ENCODE results near the gene TTC34. TPM values are rescaled to one million over a fixed set of nuclear protein-coding genes. Genes with fewer than 3 reads are reported as not detected.

Gene TTC34
- polyA plus RNA-seq, 1 donor (not counting 4 experiments of a cell fraction or from before 2014, with no cell fraction given), result 0.04 TPM

GRCh38 chr1:2837823-2838222 is 36.3 kb upstream of the TTC34 start:
- dilution Hi-C loops (cut with MboI; ENCODE audit: extremely low pct_ligation_motif_present, low sequenced_read_pairs), result no loop called here
- peaks cover 17% of the 10 kb centered on the region for H3K9me3 ChIP-seq (ENCODE audit: control insufficient read depth, low read depth, low read length)
- TF ChIP-seq, protein P1, sequence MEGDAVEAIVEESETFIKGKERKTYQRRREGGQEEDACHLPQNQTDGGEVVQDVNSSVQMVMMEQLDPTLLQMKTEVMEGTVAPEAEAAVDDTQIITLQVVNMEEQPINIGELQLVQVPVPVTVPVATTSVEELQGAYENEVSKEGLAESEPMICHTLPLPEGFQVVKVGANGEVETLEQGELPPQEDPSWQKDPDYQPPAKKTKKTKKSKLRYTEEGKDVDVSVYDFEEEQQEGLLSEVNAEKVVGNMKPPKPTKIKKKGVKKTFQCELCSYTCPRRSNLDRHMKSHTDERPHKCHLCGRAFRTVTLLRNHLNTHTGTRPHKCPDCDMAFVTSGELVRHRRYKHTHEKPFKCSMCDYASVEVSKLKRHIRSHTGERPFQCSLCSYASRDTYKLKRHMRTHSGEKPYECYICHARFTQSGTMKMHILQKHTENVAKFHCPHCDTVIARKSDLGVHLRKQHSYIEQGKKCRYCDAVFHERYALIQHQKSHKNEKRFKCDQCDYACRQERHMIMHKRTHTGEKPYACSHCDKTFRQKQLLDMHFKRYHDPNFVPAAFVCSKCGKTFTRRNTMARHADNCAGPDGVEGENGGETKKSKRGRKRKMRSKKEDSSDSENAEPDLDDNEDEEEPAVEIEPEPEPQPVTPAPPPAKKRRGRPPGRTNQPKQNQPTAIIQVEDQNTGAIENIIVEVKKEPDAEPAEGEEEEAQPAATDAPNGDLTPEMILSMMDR (optimal IDR thresholded peaks at IDR 0.05 in 1 of 3, IDR thresholded peaks at IDR 0.05 in 1 of 3, conservative IDR thresholded peaks at IDR 0.05 in 1 of 3; ENCODE audit: extremely low read depth in 1 of 3, insufficient read depth in 2 of 3, low read length in 3 of 3), result no peak
- no peak for TF ChIP-seq EZH2 (IDR thresholded peaks at IDR 0.05; ENCODE audit: low read length)

DNA sequence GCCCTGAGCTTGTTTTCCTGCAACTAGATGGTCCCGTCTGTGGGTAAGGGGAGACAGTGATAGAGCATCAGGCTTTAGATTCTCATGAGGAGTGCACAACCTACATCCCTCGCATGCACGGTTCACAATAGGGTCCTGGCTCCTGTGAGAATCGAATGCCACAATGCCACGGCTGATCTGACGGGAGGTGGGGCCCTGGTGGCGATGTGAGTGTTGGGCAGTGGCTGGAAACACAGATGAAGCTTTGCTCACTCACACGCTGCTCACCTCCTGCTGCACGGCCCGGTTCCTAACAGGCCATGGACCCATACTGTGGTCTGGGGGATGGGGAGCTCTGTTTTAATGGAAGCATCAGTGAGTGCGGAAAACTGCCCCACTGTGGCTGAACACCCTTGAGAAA is 35.8 kb upstream of the TTC34 start:
- Histone ChIP-seq H3K4me2 (ENCODE audit: control insufficient read depth, extremely low read depth, insufficient read depth, low read depth, low read length) (no peak overlapping the region), H3K79me2 (ENCODE audit: control insufficient read depth, insufficient read depth, low read length) (no peaks in the 10 kb centered on the region), H3K27ac (ENCODE audit: control insufficient read depth, insufficient read depth, low read length) (no peak overlapping the region), H3K27me3 (ENCODE audit: control insufficient read depth, extremely low read depth, insufficient read depth, low read length) (no peaks in the 10 kb centered on the region), H3K4me3 (ENCODE audit: control insufficient read depth in 2 of 3, extremely low read depth in 1 of 3, insufficient read depth in 2 of 3, low read depth in 1 of 3, low read length in 3 of 3) (no peak overlapping the region), H3K36me3 (ENCODE audit: control insufficient read depth in 2 of 2, extremely low read depth in 1 of 2, insufficient read depth in 2 of 2, low read length in 2 of 2) (no peaks in the 10 kb centered on the region), H3K9ac (ENCODE audit: control insufficient read depth, extremely low read depth, insufficient read depth, low read length) (no peak overlapping the region), H3K9me1 (ENCODE audit: control insufficient read depth, extremely low read depth, insufficient read depth, low read length) (no peaks in the 10 kb centered on the region), H3K4me1 (ENCODE audit: control insufficient read depth, extremely low read depth, insufficient read depth, low read length) (no peaks in the 10 kb centered on the region), H4K20me1 (ENCODE audit: control insufficient read depth, extremely low read depth, insufficient read depth, low read length) (no peaks in the 10 kb centered on the region), H3K9me3 (ENCODE audit: control insufficient read depth, low read depth, low read length) (peaks cover 17% of the 10 kb centered on the region), H2AFZ (ENCODE audit: control insufficient read depth, low read length) (no peak overlapping the region)
- FAIRE-seq (no peak), DNase-seq (ENCODE audit: low read depth, low spot score) (no peak)
- dilution Hi-C loops (cut with MboI; ENCODE audit: extremely low pct_ligation_motif_present, low sequenced_read_pairs), result no loop called here
- no peak for TF ChIP-seq EZH2 (IDR thresholded peaks at IDR 0.05; ENCODE audit: low read length)
- TF ChIP-seq, protein P1 (optimal IDR thresholded peaks at IDR 0.05 in 1 of 3, IDR thresholded peaks at IDR 0.05 in 1 of 3, conservative IDR thresholded peaks at IDR 0.05 in 1 of 3; ENCODE audit: extremely low read depth in 1 of 3, insufficient read depth in 2 of 3, low read length in 3 of 3), result no peak

More at GRCh38 chr1:2837823-2838222, 36.3 kb upstream of the TTC34 start:
- no peaks in the 10 kb centered on the region for H4K20me1 ChIP-seq (ENCODE audit: control insufficient read depth, extremely low read depth, insufficient read depth, low read length)
- DNase-seq (ENCODE audit: low read depth, low spot score) (no peak), FAIRE-seq (no peak)
- H3K36me3 ChIP-seq (ENCODE audit: control insufficient read depth in 2 of 2, extremely low read depth in 1 of 2, insufficient read depth in 2 of 2, low read length in 2 of 2), result no peaks in the 10 kb centered on the region
- no peak overlapping the region for H3K4me2 ChIP-seq (ENCODE audit: control insufficient read depth, extremely low read depth, insufficient read depth, low read depth, low read length)
- no peaks in the 10 kb centered on the region for H3K79me2 ChIP-seq (ENCODE audit: control insufficient read depth, insufficient read depth, low read length)
- no peak overlapping the region for H3K4me3 ChIP-seq (ENCODE audit: control insufficient read depth in 2 of 3, extremely low read depth in 1 of 3, insufficient read depth in 2 of 3, low read depth in 1 of 3, low read length in 3 of 3)
- no peak overlapping the region for H3K9ac ChIP-seq (ENCODE audit: control insufficient read depth, extremely low read depth, insufficient read depth, low read length)
- H3K27me3 ChIP-seq (ENCODE audit: control insufficient read depth, extremely low read depth, insufficient read depth, low read length), result no peaks in the 10 kb centered on the region
- H3K27ac ChIP-seq (ENCODE audit: control insufficient read depth, insufficient read depth, low read length), result no peak overlapping the region
- H3K9me1 ChIP-seq (ENCODE audit: control insufficient read depth, extremely low read depth, insufficient read depth, low read length), result no peaks in the 10 kb centered on the region
- H3K4me1 ChIP-seq (ENCODE audit: control insufficient read depth, extremely low read depth, insufficient read depth, low read length), result no peaks in the 10 kb centered on the region
- H2AFZ ChIP-seq (ENCODE audit: control insufficient read depth, low read length), result no peak overlapping the region
